Amniotic epithelial cell (primary cell): ENCODE data around the gene WDR75.
A peak's percentile ranks its signal among the peaks of the same experiment; 100 is the strongest.

Source experiments
- DNase-seq: peaks from one replicate; pipeline ENCODE4 v3.0.0-alpha.2; 2010; ENCODE audit warnings: low read depth

WDR75 gene

GRCh38 chr2:189500456-189501160 lies 59.3 kb downstream of the WDR75 start:
- no peak for DNase-seq

- no peak for DNase-seq
These were observed 60.2 kb downstream of the WDR75 start for GRCh38 chr2:189501487-189501886.

GRCh38 chr2:189502714-189503113 lies 61.4 kb downstream of the WDR75 start:
- DNase-seq = no peak

- DNase-seq = no peak
These were observed 63.0 kb downstream of the WDR75 start for GRCh38 chr2:189504238-189504637.

GRCh38 chr2:189505492-189505891 lies 64.2 kb downstream of the WDR75 start:
- DNase-seq = no peak

- DNase-seq = peak; percentile 90
These were observed 65.3 kb downstream of the WDR75 start for GRCh38 chr2:189506514-189506976.

GRCh38 chr2:189511210-189511959 lies 70.1 kb downstream of the WDR75 start:
- no peak for DNase-seq

GRCh38 chr2:189511960-189512319 lies 70.7 kb downstream of the WDR75 start:
- DNase-seq = peak; percentile 73

- peak; percentile 97 for DNase-seq
These were observed 71.6 kb downstream of the WDR75 start for GRCh38 chr2:189512879-189513278.

- no peak for DNase-seq
These were observed 72.8 kb downstream of the WDR75 start for GRCh38 chr2:189514104-189514503.

GRCh38 chr2:189515264-189515663 lies 74.0 kb downstream of the WDR75 start:
- peak; percentile 72 for DNase-seq

- no peak for DNase-seq
These were observed 75.3 kb downstream of the WDR75 start for GRCh38 chr2:189516546-189516945.

- peak; percentile 97 for DNase-seq
These were observed 76.7 kb downstream of the WDR75 start for GRCh38 chr2:189517847-189518535.

GRCh38 chr2:189519631-189520387 lies 78.5 kb downstream of the WDR75 start:
- peak; percentile 58 for DNase-seq

GRCh38 chr2:189521699-189522434 lies 80.6 kb downstream of the WDR75 start:
- peak; percentile 53 for DNase-seq

- DNase-seq = peak; percentile 78
These were observed 81.3 kb downstream of the WDR75 start for GRCh38 chr2:189522435-189523151.

- no peak for DNase-seq
These were observed 83.5 kb downstream of the WDR75 start for GRCh38 chr2:189524746-189525145.
